Measurements from ENCODE around the gene ARMC10. TPM values are rescaled to one million over a fixed set of nuclear protein-coding genes. Genes with fewer than 3 reads are reported as not detected.

Gene ARMC10
- total and polyA plus RNA-seq, 9 of the 15 experiments (the other 6 are each of a cell fraction or from before 2014, with no cell fraction given), result 17.0 to 113 (median 72.6) TPM

DNA sequence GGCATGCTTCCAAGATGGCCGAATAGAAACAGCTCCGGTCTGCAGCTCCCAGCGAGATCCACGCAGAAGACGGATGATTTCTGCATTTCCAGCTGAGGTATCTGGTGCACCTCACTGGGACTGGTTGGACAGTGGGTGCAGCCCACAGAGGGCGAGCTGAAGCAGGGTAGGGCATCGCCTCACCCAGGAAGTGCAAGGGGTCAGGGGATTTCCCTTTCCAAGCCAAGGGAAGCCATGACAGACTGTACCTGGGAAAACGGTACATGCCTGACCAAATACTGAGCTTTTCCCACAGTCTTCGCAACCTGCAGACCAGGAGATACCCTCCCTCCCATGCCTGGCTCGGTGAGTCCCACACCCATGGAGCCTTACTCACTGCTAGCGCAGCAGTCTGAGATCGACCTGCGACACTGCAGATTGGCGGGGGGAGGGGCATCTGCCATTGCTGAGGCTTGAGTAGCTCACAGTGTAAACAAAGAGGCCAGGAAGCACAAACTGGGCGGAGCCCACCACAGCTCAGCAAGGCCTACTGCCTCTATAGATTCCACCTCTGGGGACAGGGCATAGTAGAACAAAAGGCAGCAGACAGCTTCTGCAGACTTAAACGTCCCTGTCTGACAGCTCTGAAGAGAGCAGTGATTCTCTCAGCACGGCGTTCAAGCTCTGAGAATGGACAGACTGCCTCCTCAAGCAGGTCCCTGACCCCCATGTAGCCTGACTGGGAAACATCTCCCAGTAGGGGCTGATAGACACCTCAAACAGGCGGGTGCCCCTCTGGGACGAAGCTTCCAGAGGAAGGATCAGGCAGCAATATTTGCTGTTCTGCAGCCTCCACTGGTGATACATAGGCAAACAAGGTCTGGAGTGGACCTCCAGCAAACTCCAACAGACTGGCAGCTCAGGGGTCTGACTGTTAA lies 36.9 kb upstream of the ARMC10 start (continued):
- TF ChIP-seq ZNF407 (IDR thresholded peaks at IDR 0.05; ENCODE audit: low read depth) (peak; percentile 12; the same call in 1 of the 2 replicates), YY1 (IDR thresholded peaks at IDR 0.05; ENCODE audit: borderline replicate concordance in 1 of 3, control insufficient read depth in 1 of 3, extremely low read depth in 1 of 3, insufficient read depth in 3 of 3, insufficient read length in 1 of 3, insufficient replicate concordance in 2 of 3, low read depth in 1 of 3, low read length in 2 of 3) (peak; percentile 37 to 88 (median 66)), DNMT1 (IDR thresholded peaks at IDR 0.05) (peak; percentile 75; the same call in 1 of the 2 replicates), PHF20 (IDR thresholded peaks at IDR 0.05; ENCODE audit: partially characterized antibody) (peak; percentile 73), SRF (CRISPR knock-in tag; IDR thresholded peaks at IDR 0.05) (peak in 1 of 2 experiments; percentile 43; a peak in 1 of 4 replicates), TBP (optimal IDR thresholded peaks at IDR 0.05; ENCODE audit: low read depth, low read length) (peak; percentile 17), SMARCA4 (IDR thresholded peaks at IDR 0.05) (peak; percentile 69), NONO (IDR thresholded peaks at IDR 0.05; ENCODE audit: low read depth in 2 of 2, low read length in 1 of 2) (peak in 1 of 2 experiments; percentile 71; a peak in 2 of 4 replicates), KDM5B (IDR thresholded peaks at IDR 0.05; ENCODE audit: insufficient replicate concordance, low read depth, low read length) (peak; percentile 69), ETV1 (tag; conservative IDR thresholded peaks at IDR 0.05; ENCODE audit: low read depth) (peak; percentile 45; the same call in 1 of the 2 replicates), HOMEZ (CRISPR knock-in tag; IDR thresholded peaks at IDR 0.05) (peak; percentile 15; the same call in 1 of the 2 replicates)
- TF ChIP-seq, protein P1, sequence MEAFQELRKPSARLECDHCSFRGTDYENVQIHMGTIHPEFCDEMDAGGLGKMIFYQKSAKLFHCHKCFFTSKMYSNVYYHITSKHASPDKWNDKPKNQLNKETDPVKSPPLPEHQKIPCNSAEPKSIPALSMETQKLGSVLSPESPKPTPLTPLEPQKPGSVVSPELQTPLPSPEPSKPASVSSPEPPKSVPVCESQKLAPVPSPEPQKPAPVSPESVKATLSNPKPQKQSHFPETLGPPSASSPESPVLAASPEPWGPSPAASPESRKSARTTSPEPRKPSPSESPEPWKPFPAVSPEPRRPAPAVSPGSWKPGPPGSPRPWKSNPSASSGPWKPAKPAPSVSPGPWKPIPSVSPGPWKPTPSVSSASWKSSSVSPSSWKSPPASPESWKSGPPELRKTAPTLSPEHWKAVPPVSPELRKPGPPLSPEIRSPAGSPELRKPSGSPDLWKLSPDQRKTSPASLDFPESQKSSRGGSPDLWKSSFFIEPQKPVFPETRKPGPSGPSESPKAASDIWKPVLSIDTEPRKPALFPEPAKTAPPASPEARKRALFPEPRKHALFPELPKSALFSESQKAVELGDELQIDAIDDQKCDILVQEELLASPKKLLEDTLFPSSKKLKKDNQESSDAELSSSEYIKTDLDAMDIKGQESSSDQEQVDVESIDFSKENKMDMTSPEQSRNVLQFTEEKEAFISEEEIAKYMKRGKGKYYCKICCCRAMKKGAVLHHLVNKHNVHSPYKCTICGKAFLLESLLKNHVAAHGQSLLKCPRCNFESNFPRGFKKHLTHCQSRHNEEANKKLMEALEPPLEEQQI (IDR thresholded peaks at IDR 0.05), result peak; percentile 73

Data from K562 (cell line).